OCI-M2 (cell line): ENCODE results near the gene LRMDA.
"Not testable (repeated sequence)": the region's sequence is repeated elsewhere in the genome, so short reads cannot be mapped to it uniquely, and the experiment has no call there.

Source experiments
- DNase-seq: peaks from one replicate; lab custom pipeline; 2025; ENCODE audit not compliant: unreplicated experiment; lab: John Stamatoyannopoulos, UW

LRMDA gene

DNA sequence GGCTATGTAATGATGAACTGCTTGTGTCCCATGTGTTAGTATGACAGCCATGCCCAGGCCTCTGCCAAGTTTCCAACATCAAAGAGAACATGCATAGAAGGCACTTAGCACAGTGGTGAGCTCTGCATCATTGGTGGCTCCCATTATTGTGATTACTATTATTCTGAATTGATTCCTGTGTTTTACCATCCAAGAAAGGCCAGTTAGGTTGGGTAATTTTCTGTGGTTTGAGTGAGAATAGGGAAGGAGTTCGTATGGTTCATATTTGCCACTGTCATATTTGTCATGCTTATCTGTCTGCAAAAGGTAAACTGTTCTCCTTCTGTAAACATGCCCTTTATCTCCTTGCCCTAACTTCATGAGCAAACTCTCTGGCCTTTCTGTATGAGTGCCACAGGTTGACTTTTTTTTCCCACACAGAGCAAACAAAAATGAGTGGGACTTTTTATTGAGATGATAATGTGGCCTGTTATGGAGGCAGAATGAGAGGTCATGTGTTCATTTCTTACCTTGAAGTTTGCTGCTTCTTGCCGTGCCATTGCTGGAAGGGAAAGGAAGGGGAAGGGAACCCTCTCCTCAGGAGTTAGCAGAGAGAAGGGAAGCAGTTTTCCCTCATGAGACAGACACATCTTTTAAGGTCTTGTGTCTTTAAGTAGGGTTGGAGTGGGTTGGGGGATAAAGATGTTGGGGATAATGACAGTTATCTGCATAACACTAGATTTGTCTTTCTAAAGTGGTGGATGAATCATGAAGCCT, 301.9 kb downstream of the LRMDA start:
- DNase-seq = no peak

GRCh38 chr10:75736151-75736640, 304.8 kb downstream of the LRMDA start:
- DNase-seq = no peak

DNA sequence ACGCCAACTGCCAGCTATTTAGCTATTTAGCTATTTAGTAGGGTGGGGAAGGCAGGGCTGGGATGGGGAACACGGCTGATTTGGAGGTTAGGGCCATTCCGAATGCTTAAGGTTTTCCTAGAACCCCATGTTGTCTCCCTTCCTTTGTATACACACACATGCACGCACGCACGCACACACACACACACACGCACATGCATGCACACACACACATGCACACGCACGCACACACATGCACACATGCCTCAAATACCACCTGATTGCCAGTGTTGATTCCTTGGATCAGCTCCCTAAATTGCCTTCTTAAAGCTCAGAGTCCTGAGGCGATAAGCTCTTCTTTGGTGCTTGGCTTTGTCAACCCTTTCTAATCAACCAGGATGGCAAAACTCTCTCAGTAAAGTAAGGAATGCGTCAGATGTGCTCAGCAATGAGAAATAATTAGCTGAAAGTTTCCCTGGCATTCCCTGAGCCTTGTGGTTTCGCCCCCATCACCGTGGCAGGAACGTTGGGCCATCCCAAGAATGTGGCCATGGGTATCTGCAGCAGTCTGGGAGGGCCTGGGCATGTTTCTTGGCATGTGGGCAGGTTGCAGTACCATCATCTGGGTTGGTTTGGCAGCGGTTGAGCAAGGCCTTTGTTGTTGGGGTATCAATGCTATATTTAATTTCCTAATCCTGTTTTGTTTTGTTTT, 305.6 kb downstream of the LRMDA start:
- no peak for DNase-seq

- DNase-seq = no peak
These were observed 306.1 kb downstream of the LRMDA start for GRCh38 chr10:75737580-75737949.

DNA sequence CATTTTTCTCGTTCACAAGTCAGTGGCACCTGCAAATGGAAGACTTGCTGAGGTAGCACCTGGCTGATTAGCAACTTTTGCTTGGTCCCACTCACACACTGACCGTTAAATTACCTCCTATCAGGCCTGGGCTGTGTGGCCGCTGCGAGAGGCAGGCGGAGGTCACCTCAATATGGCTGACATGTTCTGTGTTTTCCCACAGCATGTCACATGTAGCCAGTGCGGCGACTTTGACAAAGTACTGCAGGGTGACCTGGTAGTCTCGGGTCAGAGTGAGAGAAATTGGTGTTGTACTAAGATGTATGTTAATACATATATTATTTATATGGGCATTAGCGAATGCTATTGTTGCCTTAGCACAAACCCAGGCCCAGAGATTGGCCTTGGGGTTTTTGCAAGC, 307.5 kb downstream of the LRMDA start:
- DNase-seq = no peak

DNA sequence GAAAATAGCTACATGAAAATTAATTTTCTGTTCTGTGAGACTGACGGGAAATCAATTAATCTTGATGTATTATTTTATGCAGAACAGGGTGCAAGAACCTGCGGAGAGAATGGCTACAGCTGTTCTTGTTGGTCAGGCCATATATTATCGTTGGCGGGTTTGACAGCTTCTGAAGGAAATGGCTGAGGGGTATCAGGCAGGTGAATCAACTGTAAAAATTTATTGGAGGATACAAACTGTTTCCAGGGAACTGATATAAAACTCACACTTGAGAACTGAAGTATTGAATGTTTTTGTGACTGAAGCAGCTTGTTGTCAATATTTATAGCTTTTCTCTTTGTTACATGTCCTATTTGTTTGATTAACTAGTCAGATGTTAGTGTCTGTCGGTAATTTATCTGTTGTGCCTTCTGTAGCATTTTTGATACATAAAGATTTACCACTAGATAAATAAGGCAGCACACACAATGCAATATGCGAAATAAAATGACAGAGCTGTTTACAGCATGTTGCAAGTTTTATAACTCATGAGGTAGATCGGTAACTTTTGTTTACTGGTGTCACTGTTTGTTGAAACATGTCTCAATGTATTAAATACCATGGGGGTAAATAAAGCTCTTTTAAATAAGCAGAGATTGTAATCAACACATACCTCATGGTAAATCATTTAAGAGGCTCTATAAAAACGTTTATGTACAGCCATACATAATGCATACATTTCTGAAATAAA, 308.2 kb downstream of the LRMDA start:
- DNase-seq = no peak

- no peak for DNase-seq
These were observed 309.1 kb downstream of the LRMDA start for GRCh38 chr10:75740541-75740940.

DNA sequence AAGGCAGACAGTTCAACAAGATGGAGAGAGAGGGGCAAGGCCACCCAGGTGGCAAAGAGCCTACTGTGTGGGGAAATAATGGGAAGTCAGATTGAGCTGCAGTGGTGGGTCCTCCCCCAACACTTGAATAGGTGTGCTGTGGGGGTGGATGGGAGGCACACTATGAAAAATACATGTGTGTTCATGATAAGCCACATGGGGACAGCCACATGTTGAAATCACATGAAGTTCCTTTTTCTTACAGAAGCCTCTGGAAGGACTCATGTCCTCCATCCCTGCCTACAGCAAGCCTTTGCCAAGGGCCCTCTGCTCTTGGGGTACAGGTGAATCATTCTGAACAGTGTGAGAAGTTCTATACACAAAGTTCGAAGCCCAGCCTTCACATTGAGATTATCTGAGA, 310.9 kb downstream of the LRMDA start:
- DNase-seq = no peak

DNA sequence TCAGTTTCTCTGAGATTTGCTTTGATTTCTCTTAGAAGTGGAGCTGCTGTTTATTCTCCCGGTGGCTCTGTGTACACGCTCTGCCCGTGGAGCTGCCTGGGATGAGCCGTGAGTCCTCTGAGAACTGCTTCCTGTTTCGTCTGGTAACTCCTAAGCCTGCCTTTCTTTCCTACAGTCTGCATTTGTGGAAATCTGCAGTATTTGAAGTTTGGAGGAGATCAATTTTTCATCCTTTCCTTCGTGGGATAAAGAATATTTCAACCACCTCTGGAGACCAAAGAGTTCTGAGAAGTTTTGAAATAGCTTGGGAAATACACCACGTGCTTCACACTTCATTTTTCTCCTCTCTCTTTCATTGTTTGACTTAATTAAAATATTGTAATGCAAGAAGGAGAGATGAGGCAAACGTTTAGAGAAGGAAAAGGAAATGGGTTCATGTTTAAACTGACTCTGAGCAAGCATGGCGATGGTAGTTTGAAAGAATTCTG, 311.9 kb downstream of the LRMDA start:
- DNase-seq = no peak

DNA sequence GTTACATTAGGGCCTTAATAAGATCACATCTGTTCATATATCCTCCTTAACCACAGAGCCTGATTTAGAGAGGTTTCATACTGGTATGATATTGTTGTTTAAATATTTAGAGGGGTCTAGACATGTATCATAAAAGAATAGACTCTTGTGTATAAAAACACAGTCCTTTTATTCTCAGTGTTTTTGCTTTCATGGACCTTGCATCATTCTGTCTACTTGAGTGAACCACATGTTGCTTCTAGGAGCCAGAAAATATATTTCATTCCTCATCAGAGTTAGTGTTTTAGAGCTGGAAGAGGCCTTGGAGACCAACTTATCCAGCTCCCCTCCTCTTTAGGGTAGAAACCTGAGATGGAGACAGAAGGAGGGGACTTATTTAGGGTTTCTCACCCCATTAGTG, 312.8 kb downstream of the LRMDA start:
- DNase-seq = no peak

DNA sequence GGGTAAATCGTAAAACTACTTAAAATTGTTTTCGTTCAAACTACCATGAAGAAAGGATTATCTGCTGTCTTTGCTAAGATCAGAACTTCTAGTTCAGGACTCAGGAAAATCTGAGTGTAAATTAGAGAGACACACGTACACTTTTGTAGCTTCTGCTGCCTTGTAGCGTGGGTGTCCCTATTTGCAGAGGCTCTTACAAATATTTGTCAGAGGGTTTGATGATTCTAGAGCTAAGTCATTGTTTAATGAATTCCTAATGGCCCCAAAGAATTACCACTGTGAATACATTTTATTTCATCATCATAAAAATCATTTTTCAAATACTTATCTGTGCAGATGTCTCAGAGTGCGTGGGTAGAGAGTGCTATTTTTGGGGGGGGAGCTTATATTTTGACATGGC, 314.9 kb downstream of the LRMDA start:
- no peak for DNase-seq

GRCh38 chr10:75750093-75750875, 318.9 kb downstream of the LRMDA start:
- DNase-seq = not testable (repeated sequence)

DNA sequence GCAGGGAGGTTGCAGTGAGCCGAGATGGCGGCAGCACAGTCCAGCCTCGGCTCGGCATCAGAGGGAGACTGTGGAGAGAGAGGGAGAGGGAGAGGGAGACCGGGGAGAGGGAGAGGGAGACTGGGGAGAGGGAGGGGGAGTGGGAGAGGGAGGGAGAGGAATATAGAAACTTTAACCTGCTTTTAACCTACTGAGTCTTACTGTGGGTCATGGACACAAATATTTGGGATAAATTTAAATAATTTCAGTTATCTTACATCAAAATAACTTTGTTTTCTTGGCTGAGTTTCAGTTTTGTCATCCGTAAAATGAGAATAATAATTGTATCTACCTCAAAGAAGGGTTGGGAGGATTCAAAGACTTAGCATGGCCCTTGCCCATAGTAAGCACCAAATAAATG, 319.8 kb downstream of the LRMDA start:
- DNase-seq = no peak

DNA sequence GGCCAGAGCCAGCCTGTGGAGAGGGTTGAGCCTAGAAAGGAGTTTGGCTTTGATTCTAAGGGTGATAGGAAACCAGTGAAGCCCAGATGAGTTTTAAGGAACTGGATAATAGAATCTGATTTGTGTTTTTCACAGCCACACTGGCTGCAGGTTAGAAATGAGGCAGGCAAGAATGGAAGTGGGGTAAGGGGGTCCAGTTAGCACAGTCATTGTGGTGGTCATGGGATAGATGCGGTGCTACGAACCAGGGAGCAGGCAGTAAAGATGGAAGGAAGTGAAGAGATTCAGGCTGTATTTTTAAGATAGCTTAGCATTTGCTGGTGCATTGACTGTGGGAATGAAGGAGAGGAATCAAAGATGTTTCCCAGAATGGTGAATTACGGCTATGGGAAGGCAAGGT, 322.2 kb downstream of the LRMDA start:
- DNase-seq = no peak

DNA sequence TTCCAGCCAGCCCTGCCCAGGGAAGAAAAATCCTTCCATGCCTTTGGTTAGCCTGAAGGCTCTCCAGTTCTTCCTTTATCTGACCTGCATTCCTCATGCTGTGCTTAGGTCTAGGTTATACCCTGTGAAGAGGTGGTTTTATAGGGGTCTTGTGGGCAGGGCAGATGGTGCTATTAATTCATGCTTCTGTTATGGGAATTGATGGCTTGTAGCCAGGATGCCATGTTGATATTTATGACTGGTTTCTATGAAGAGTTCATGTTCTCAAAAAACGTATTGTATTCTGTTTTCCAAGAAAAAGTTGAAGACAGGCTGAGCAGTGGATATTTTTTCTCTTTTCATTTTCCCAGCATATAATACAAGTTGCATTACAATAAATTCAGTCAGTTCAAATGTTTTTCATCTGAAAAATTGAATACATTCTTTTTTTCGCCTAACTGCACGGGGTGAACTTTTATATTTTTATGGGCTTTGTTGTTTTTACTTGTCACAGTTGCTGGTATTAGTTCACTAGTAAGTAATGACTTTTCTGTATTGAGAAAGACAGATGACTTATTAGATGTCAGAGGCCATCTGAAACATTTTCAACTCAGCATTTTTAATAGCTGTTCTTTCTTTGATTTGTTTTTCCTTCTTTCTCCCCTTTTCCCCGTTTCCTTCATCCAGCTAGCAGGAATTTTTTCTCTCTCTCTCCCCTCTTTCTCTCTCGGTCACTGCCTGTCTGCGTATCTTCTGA, 322.8 kb downstream of the LRMDA start:
- no peak for DNase-seq

DNA sequence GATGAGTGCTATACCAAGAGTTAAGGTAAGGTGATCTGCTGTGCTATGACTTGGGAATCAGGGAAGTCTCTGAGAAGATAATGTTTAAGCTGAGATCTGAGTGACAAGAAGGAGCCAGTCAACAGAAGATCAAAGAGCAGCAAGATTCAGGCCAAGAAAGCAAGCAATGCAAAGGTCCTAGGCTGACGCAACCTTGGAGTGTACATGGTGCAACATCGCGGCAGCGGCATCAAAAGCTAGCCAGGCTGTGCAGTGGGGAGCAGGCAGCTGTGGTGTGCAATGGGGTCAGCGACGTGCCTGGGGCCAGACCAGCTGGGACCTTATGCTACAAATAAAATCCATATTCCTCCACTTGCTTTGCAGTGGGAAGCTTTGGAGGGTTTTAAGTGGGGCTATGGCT, 324.1 kb downstream of the LRMDA start:
- DNase-seq = no peak

GRCh38 chr10:75761289-75761688, 329.9 kb downstream of the LRMDA start:
- no peak for DNase-seq

DNA sequence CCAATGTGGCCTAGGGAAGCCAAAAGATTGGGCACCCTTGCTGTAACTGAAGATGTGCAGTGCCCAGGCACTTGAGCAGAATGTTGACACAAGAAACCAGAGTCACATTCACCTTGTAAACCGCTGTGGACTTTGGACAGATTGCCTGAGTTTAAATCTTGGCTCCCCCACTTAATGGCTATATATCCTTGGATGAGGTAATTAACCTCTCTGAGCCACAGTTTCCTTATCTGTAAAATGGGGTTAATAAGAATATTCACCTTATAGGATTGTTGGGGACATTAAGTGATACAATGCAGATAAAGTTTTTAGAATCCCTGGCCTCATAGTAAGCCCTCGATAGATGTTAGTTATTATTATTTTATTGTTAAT, 331.0 kb downstream of the LRMDA start:
- DNase-seq = no peak

DNA sequence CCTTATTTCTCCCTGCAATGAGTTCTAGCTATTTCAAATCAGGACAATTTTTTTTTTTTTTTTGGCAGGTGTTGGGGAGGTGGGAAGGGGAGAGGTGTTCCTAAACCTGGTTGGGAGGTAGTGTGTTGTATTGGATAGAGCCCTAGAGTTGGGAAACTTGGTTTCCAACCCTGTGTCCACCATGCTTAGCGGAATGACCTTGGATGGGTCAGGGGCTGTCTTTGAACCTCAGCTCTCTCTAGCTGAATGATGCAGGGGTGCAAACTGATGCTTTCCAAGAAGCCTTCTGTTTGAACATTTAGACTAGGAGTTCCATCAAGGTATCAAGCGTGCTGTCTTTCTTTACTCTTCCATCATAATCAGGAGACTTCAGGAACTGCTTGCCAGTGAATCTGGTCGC, 332.2 kb downstream of the LRMDA start:
- DNase-seq = no peak

- no peak for DNase-seq
These were observed 333.8 kb downstream of the LRMDA start for GRCh38 chr10:75764974-75765788.
